ENCODE measurements around the gene CHMP1B.

CHMP1B gene, protein sequence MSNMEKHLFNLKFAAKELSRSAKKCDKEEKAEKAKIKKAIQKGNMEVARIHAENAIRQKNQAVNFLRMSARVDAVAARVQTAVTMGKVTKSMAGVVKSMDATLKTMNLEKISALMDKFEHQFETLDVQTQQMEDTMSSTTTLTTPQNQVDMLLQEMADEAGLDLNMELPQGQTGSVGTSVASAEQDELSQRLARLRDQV

DNA sequence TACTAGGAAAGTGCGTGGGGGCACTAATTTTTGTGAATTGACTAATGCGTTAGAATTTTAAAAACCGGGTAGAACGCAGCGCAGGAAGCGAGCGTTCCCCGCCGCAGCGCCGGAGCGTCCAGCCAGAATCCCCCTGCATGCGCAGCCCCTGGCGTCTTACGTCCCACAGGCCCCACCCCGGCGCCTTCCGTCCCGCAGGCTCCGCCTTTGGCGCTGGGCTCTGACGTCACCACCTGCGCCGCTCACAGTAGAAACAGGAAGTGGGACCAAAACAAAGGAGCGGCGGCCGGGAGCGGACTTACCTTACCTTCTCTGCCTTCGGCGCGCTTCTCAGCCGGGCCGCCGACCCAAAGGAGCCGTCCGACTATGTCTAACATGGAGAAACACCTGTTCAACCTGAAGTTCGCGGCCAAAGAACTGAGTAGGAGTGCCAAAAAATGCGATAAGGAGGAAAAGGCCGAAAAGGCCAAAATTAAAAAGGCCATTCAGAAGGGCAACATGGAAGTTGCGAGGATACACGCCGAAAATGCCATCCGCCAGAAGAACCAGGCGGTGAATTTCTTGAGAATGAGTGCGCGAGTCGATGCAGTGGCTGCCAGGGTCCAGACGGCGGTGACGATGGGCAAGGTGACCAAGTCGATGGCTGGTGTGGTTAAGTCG, at the start of gene CHMP1B:
TSS of gene CHMP1B (plus strand) at position 268 of the 660 bp plus-strand sequence. CDS start at position 367, 99 bp downstream.
- DNase-seq = peak; percentile 97 to 98

GRCh38 chr18:11801573-11801972, 49.6 kb upstream of the CHMP1B start:
- no peak for DNase-seq

DNA sequence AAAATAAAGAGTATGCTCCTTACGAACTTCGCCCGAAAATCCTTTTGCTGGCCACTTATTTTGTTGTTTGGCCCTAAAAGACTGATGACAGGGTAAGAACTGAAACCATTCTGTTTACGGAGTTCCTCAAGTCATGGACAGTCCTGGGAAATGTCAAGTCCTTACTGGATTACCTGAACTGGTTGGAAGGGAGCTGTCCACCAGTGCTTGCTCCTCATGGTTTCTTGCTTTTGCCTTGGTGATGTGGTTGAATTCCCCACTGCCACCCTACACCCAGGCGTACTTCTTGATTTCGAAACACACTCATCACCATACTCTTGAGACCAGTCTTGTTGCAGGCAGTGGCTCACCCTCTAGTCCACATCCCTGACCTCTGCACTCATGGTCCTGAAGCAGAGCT, 49.1 kb upstream of the CHMP1B start:
- no peak for DNase-seq

DNA sequence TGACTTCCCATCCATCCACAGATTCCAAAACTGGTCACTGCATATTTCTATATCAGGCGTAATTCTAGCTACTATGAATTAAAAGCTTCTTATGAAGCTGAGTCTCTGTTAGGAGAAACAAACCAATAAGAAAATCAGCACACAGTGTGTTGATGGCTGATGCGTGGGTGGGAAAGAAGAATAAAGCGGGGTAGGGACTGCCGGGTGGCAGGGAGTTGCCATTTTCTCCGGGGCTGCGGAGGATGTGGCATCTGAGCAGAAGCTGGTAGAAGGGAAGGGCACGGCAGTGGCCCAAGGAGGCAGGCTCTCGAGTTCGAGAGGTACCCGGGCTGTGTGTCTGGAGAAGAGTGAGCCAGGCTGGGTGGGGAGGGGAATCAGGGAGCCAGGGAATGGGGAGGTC, 48.6 kb upstream of the CHMP1B start:
- DNase-seq = no peak

- no peak for DNase-seq
These were observed 44.0 kb upstream of the CHMP1B start for GRCh38 chr18:11807233-11807632.

GRCh38 chr18:11808001-11808855, 43.0 kb upstream of the CHMP1B start:
- no peak for DNase-seq

GRCh38 chr18:11809895-11810294, 41.3 kb upstream of the CHMP1B start:
- no peak for DNase-seq

GRCh38 chr18:11810379-11810778, 40.8 kb upstream of the CHMP1B start:
- DNase-seq = no peak

GRCh38 chr18:11811009-11811408, 40.2 kb upstream of the CHMP1B start:
- DNase-seq = no peak

DNA sequence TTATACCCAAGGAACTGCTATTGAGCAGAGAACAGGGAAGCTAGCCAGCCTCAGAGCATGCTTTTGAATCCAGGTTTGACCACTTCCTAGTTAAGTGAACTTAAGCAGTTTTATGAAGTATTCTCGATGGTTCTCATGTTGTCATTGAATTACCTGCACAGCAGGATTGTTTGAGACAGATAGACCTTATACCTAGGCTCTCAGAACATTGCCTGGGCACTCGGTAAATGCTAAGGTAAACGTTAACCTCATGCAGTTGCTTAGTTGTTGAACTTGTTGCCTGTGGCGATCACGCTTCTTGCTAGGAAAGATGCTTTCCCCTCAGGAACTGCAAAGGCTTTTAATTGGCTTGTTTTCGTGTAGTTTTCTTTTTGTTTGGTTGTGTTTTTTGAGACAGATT, 34.0 kb upstream of the CHMP1B start:
- DNase-seq = no peak

- no peak for DNase-seq
These were observed 32.6 kb upstream of the CHMP1B start for GRCh38 chr18:11818486-11819203.

DNA sequence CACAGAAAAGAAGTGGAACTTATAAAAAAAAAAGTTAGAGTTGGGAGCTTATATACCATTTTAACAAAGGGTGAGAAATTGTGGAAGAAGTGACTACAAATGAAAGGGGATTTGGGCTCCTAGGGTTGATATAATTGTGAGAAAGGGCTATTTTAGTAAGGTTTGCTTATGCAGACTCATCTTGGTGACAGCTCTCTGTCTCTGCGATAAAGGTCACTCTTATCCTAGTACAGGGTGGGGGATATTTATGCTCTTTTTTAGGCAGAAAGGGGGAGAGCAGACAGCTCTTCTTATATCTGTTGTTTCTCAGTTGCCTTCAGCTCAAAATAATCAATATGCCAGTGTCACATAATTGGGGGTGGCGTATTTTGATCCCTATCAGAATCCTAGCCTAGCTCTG, 31.3 kb upstream of the CHMP1B start:
- DNase-seq = no peak

GRCh38 chr18:11820697-11821096, 30.5 kb upstream of the CHMP1B start:
- no peak for DNase-seq

- no peak for DNase-seq
These were observed 30.0 kb upstream of the CHMP1B start for GRCh38 chr18:11821208-11821607.

DNA sequence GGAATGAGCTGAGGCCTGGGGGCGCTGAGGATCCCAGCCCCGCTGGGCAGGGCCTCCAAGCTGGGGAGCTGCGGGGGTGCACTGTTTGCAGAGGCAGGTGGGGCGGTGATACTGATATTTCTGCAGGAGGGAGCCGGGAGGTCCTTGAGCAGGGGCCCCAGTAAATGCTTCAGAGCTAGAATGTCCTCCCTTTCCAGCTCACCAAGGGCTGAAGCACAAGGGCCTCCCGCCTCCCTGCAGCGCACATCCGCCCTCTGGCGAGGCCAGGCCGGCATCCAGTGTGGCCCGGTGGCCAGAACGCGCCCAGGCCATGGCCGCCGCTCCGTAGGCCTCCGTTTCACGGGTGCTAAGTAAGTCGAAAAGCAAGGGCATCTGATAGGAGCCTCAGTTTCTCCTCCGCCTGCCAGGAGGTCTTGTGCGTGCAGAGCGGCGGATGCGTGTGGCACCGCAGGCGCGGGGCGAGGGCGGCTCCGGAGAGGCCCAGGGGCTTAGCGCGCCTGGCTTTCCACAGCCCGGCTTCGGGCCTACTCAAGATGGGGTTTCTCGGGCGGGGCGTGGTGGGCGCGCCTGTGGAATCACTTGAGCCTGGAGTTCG, 29.5 kb upstream of the CHMP1B start:
- no peak for DNase-seq

DNA sequence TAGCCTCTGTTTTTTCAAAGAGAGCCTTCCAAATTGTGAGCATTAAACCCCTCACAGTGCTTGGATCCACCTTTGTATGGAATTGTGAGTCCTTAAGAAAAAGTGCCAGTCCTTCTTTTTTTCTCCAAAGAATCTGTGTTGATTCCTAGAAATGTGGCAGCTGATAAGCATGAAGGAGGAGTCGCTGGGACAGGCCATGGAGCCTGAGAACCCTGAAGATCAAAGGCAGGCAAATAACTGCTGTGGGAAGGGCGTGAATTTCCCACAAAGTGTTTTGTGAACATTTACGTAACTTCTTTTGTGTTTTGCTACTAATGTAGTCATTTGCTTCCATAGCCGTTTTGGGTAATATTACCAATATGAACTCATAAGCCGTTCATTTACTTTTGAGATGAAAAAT, 27.7 kb upstream of the CHMP1B start:
- no peak for DNase-seq

DNA sequence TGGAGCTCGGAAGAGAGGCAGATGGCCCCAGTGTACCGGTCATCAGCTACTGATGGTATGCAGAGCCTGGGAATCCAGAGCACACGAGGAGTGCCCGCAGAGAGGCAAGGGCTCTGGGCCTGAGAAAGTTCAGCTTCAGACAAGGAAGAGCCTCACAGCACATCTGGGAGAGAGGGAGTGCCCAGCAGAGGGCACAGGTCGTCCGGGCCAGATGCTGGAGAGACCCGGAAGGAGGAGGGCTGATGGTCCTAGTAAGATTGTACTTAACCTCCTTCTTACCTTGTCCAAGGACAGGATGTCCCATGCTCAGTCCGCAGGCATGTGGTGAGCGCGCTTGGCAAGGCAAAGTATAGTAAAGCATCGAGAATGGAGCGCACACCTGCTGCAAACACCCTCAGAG, 24.4 kb upstream of the CHMP1B start:
- no peak for DNase-seq

DNA sequence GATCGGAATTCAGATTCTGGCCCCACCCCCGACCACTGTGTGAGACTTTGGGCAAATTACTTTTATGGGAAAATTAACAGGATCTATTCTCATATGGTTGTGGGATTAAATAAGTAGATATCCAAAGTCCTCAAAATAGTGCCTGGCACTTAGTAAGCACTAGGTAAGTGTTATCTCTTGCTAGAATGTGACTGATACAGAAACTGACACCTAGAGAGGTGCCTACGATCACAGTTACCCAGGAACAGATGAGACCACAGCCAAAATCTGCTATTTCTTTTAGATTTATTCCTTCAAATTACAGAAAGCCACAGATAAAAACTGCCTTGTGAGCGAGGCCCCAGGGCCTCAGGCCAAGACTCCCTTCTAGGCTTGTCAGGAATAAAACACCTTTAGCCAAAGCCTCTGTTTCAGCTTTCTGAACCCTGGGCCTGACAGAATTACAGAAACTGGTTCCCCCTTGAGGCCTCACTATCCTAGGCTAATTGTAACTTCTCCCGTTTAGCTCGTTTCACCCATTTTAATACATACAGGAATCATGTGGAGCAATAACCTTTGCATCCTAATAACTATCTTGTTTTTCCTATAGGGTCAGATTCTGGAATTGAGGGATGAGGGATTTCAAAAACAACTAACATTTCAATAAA, 22.3 kb upstream of the CHMP1B start:
- no peak for DNase-seq

DNA sequence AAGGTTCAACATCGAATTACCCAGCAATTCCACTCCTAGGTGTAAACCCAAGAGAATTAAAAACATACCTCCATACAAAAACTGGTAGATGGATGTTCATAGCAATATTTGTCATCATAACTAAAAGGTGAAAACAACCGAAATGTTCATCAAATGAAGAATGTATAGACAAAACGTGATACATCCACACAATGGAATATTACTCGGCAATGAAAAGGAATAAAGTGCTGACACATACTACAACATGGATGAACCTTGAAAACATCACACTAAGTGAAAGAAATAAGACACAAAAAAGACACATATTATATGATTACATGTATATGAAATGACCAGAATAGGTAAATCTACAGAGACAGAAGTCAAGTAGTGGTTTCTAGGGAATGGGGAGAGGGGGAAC, 20.6 kb upstream of the CHMP1B start:
- no peak for DNase-seq

GRCh38 chr18:11831921-11832320, 19.3 kb upstream of the CHMP1B start:
- DNase-seq = no peak

DNA sequence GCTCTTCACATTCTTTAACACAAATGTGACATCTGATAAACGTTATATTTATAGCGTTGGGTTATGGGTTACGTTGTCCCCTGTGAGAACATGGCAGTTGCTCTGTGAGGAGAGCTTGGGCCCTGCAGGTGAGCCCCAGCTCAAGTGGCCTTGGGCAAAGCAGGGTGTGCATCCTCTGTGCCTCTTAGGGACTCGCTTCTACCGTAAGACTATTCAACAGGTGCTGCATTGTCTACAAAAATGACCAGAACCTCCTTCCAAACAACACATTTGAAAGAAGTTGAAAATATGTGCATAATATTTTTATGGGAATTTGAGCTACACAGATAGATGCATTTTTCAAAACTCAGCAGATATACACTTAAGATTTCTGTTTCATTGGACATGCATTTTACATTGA, 16.4 kb upstream of the CHMP1B start:
- DNase-seq = no peak

GRCh38 chr18:11839556-11839955, 11.7 kb upstream of the CHMP1B start:
- DNase-seq = no peak
